Heart left ventricle (tissue), 13 donors: ENCODE results near the gene COX6A2.

Source experiments
- CTCF ChIP-seq, 12 donors: fragments of 200-600 bp; sonication (generic) in 4 of 12; IDR thresholded peaks; one replicate each; pipeline versions ENCODE4 v1.5.0 to v1.8.0; 2018 to 2022; ENCODE audit warnings: antibody characterized with exemption in 12 of 12, mild to moderate bottlenecking in 5 of 12
- POLR2A ChIP-seq, 2 donors: fragments of 450-650 bp; IDR thresholded peaks; one replicate each; pipeline ENCODE4 v1.6.1; 2017; ENCODE audit warnings: antibody characterized with exemption in 2 of 2, mild to moderate bottlenecking in 2 of 2, moderate library complexity in 2 of 2
- donor health status: ischemic (EF 13 %, LVEDD 7.1; RV severe dilation, severe dysfunction).
- donor health status: DM: no; HTN: yes; CAD: no.
- donor health status: DM: no; HTN: no; CAD: no.
- donor health status: ischemic (EF 25% LVEDD 6.9; RV normal size, moderate dysfunction).
- donor health status: ischemic (EF 25% LVEDD 5.7; RV mildly dilated, moderate dysfunction).
- donor health status: ischemic (EF 35%, LVEDD 5.7; RV mildly dilated, moderate dysfunction).
- donor health status: nonischemic (EF 11% LVEDD 7.7; RV severe dilation, severe dysfunction).
- donor health status: DM: yes; HTN: yes; CAD: no.
- donor health status: PGD.
- donor health status: ischemic (EF 29% LVEDD 5.4; RV normal size, mild dysfunction).
- donor health status: nonischemic (EF 23%, LVEDD 6.1; RV moderate dilation, normal function).

DNA sequence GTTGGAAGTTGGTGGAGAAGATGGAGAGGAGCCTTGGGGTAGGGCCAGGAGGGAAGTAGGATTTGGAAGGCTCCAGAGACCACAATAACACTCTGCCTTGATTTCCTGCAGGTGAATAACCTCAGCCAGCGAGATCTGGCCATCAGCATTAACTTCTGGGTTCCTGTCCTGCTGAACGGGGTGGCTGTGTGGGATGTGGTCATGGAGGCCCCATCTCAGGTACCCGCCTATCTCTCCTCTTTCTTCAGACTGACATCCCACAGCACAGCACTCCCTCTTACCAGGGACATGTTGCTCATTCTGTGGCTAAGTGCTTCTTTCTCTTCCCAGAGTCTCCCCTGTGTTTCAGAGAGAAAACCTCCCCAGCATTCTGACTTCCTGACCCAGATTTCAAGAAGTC lies 4.9 kb downstream of the COX6A2 start:
- TF ChIP-seq POLR2A (IDR thresholded peaks at IDR 0.05) (no peak), CTCF (IDR thresholded peaks at IDR 0.05) (no peak)
